ENCODE data around the gene TTC17.

DNA sequence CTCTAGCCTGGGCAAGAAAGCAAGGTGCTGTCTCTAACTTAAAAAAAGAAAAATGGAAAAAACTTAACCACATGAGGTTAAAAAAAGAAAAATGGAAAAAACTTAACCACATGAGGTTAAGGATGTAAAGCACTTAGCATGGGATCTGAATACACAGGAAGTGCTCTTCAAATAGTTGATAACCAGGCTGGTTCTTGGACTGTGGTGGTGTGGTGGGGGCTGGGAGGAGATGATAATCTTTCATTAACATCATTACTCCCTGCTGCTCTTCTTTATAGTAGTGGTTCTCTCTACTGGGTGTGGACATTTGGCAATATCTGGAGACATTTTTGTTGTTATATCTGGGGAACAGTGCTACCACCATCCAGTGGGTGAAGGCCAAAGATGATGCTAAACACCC is 88.4 kb downstream of the TTC17 start:
- TF ChIP-seq, protein P1, sequence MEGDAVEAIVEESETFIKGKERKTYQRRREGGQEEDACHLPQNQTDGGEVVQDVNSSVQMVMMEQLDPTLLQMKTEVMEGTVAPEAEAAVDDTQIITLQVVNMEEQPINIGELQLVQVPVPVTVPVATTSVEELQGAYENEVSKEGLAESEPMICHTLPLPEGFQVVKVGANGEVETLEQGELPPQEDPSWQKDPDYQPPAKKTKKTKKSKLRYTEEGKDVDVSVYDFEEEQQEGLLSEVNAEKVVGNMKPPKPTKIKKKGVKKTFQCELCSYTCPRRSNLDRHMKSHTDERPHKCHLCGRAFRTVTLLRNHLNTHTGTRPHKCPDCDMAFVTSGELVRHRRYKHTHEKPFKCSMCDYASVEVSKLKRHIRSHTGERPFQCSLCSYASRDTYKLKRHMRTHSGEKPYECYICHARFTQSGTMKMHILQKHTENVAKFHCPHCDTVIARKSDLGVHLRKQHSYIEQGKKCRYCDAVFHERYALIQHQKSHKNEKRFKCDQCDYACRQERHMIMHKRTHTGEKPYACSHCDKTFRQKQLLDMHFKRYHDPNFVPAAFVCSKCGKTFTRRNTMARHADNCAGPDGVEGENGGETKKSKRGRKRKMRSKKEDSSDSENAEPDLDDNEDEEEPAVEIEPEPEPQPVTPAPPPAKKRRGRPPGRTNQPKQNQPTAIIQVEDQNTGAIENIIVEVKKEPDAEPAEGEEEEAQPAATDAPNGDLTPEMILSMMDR (conservative IDR thresholded peaks at IDR 0.05; ENCODE audit: low read depth, low read length) = no peak
- no peak for TF ChIP-seq SMC3 (IDR thresholded peaks at IDR 0.05; ENCODE audit: low read depth, low read length)
- no peak for TF ChIP-seq RAD21 (IDR thresholded peaks at IDR 0.05; ENCODE audit: low read length)
